Prostate gland (tissue), 2 donors: ENCODE measurements around the gene CDKL4.

Experiments used
- CTCF ChIP-seq, 4 experiments: fragments of 200-600 bp in 2 of 4; fragments of 450-650 bp in 2 of 4; sonication (generic) in 2 of 4; IDR thresholded peaks; 1 replicate in 3 of 4; 2 replicates in 1 of 4; pipeline ENCODE4 v1.5.1; 2016 to 2019; ENCODE audit warnings: antibody characterized with exemption in 4 of 4, mild to moderate bottlenecking in 2 of 4, moderate library complexity in 2 of 4
- POLR2AphosphoS5 ChIP-seq: sonication (generic); formaldehyde crosslinking; IDR thresholded peaks from one replicate; pipeline ENCODE4 v1.6.1; 2017; ENCODE audit warnings: antibody characterized with exemption

- TF ChIP-seq POLR2AphosphoS5 (no peak), CTCF (IDR thresholded peaks at IDR 0.05) (no peak)
These were observed 54.7 kb downstream of the CDKL4 start for GRCh38 chr2:39188960-39189494.
